SK-N-SH treated with all-trans-retinoic acid at 6 μM for 48 hours (cell line): ENCODE results near the gene MPP2.

Source experiments
- ATAC-seq: fragments of 200-7000 bp; cut with Tn5 transposase; 3 replicates; pipeline ENCODE4 v1.9.1; 2020; ENCODE audit warnings: mild to moderate bottlenecking, moderate library complexity
- ARNTL ChIP-seq: fragments of 450-650 bp; formaldehyde crosslinking; IDR thresholded peaks from 2 replicates; pipeline ENCODE4 v1.5.0; 2020; ENCODE audit warnings: low read depth, mild to moderate bottlenecking, moderate library complexity, borderline replicate concordance
- BACH2 ChIP-seq: fragments of 250-450 bp; sonication (Bioruptor Pico); IDR thresholded peaks from 2 replicates; pipeline ENCODE4 v1.9.0; 2021; ENCODE audit warnings: mild to moderate bottlenecking, borderline replicate concordance
- CSDC2 ChIP-seq: fragments of 250-450 bp; sonication (Bioruptor Pico); IDR thresholded peaks from 2 replicates; pipeline ENCODE4 v1.5.0; 2020; ENCODE audit warnings: mild to moderate bottlenecking, moderate library complexity
- ESRRG ChIP-seq: fragments of 250-450 bp; sonication (Bioruptor Pico); IDR thresholded peaks from 2 replicates; pipeline ENCODE4 v1.6.1; 2021; ENCODE audit warnings: mild to moderate bottlenecking
- GLIS3 ChIP-seq: fragments of 250-450 bp; sonication (Bioruptor Pico); IDR thresholded peaks from 2 replicates; pipeline ENCODE4 v1.5.0; 2020; ENCODE audit warnings: mild to moderate bottlenecking, moderate library complexity
- ISL1 ChIP-seq: fragments of 250-450 bp; sonication (Bioruptor Pico); IDR thresholded peaks from 2 replicates; pipeline ENCODE4 v2.1.2; 2022; ENCODE audit warnings: mild to moderate bottlenecking, moderate library complexity
- OSR1 ChIP-seq: fragments of 250-450 bp; sonication (Bioruptor Pico); IDR thresholded peaks from 2 replicates; pipeline ENCODE4 v1.8.0; 2022; ENCODE audit warnings: moderate library complexity, mild to moderate bottlenecking, inconsistent platforms
- PATZ1 ChIP-seq: fragments of 250-450 bp; sonication (Bioruptor Pico); IDR thresholded peaks from 2 replicates; pipeline ENCODE4 v1.8.0; 2020; ENCODE audit warnings: mild to moderate bottlenecking, moderate library complexity, borderline replicate concordance
- POU6F1 ChIP-seq: fragments of 250-450 bp; sonication (Bioruptor Pico); IDR thresholded peaks from 2 replicates; pipeline ENCODE4 v1.8.0; 2021; ENCODE audit warnings: low read depth, mild to moderate bottlenecking, moderate library complexity, borderline replicate concordance
- PPARA ChIP-seq: fragments of 250-450 bp; sonication (Bioruptor Pico); IDR thresholded peaks from 2 replicates; pipeline ENCODE4 v1.5.0; 2020; ENCODE audit warnings: mild to moderate bottlenecking, borderline replicate concordance
- RARB ChIP-seq: fragments of 250-450 bp; sonication (Bioruptor Pico); IDR thresholded peaks from 2 replicates; pipeline ENCODE4 v1.8.0; 2021; ENCODE audit warnings: mild to moderate bottlenecking, moderate library complexity
- SNAI2 ChIP-seq: fragments of 250-450 bp; sonication (Bioruptor Pico); IDR thresholded peaks from 2 replicates; pipeline ENCODE4 v1.5.0; 2020; ENCODE audit warnings: mild to moderate bottlenecking, moderate library complexity
- TCF4 ChIP-seq: fragments of 250-450 bp; sonication (Bioruptor Pico); IDR thresholded peaks from 2 replicates; pipeline ENCODE4 v1.8.0; 2021; ENCODE audit warnings: mild to moderate bottlenecking, moderate library complexity, borderline replicate concordance
- TOX ChIP-seq: fragments of 250-450 bp; sonication (Bioruptor Pico); IDR thresholded peaks from 2 replicates; pipeline ENCODE4 v1.8.0; 2021; ENCODE audit warnings: mild to moderate bottlenecking, moderate library complexity, borderline replicate concordance
- TSHZ2 ChIP-seq: fragments of 250-450 bp; sonication (Bioruptor Pico); IDR thresholded peaks from 2 replicates; pipeline ENCODE4 v1.5.0; 2020; ENCODE audit warnings: mild to moderate bottlenecking, moderate library complexity
- ZC3H10 ChIP-seq: fragments of 250-450 bp; sonication (Bioruptor Pico); IDR thresholded peaks from 2 replicates; pipeline ENCODE4 v1.5.1; 2021; ENCODE audit warnings: mild to moderate bottlenecking, moderate library complexity
- ZFP3 ChIP-seq: fragments of 250-450 bp; sonication (Bioruptor Pico); IDR thresholded peaks from 2 replicates; pipeline ENCODE4 v1.5.0; 2020; ENCODE audit warnings: mild to moderate bottlenecking, moderate library complexity
- ZFP30 ChIP-seq: fragments of 450-650 bp; formaldehyde crosslinking; IDR thresholded peaks from 2 replicates; pipeline ENCODE4 v1.5.0; 2022; ENCODE audit warnings: mild to moderate bottlenecking, moderate library complexity
- ZNF565 ChIP-seq: fragments of 450-650 bp; formaldehyde crosslinking; conservative IDR thresholded peaks from 2 replicates; pipeline ENCODE4 v1.5.0; 2020; ENCODE audit warnings: low read depth, mild to moderate bottlenecking, moderate library complexity
- ZNF70 ChIP-seq: fragments of 450-650 bp; formaldehyde crosslinking; IDR thresholded peaks from 2 replicates; pipeline ENCODE4 v1.5.0; 2020; ENCODE audit warnings: mild to moderate bottlenecking, moderate library complexity
- ZNF8 ChIP-seq: fragments of 450-650 bp; formaldehyde crosslinking; IDR thresholded peaks from 2 replicates; pipeline ENCODE4 v1.5.0; 2020; ENCODE audit warnings: mild to moderate bottlenecking, moderate library complexity
- TF ChIP-seq, protein P1 (sequence below): fragments of 250-450 bp; sonication (Bioruptor Pico); IDR thresholded peaks from 2 replicates; pipeline ENCODE4 v1.5.1; 2021; ENCODE audit warnings: mild to moderate bottlenecking, moderate library complexity
- TF ChIP-seq, protein P2 (sequence below): fragments of 250-450 bp; sonication (Bioruptor Pico); IDR thresholded peaks from 2 replicates; pipeline ENCODE4 v1.5.1; 2020; ENCODE audit warnings: low read depth, mild to moderate bottlenecking, moderate library complexity

MPP2 gene

GRCh38 chr17:43855061-43855460, 52.3 kb downstream of the MPP2 start:
- TF ChIP-seq ZNF70 (CRISPR knock-in tag) (no peak), PATZ1 (CRISPR knock-in tag) (no peak), ZNF565 (CRISPR knock-in tag) (no peak), GLIS3 (no peak), PPARA (CRISPR knock-in tag) (no peak), TCF4 (CRISPR knock-in tag) (no peak), ZFP3 (CRISPR knock-in tag) (no peak), ISL1 (CRISPR knock-in tag) (no peak)
- TF ChIP-seq, protein P1, sequence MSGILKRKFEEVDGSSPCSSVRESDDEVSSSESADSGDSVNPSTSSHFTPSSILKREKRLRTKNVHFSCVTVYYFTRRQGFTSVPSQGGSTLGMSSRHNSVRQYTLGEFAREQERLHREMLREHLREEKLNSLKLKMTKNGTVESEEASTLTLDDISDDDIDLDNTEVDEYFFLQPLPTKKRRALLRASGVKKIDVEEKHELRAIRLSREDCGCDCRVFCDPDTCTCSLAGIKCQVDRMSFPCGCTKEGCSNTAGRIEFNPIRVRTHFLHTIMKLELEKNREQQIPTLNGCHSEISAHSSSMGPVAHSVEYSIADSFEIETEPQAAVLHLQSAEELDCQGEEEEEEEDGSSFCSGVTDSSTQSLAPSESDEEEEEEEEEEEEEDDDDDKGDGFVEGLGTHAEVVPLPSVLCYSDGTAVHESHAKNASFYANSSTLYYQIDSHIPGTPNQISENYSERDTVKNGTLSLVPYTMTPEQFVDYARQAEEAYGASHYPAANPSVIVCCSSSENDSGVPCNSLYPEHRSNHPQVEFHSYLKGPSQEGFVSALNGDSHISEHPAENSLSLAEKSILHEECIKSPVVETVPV (CRISPR knock-in tag), result no peak
- no peak for ATAC-seq

DNA sequence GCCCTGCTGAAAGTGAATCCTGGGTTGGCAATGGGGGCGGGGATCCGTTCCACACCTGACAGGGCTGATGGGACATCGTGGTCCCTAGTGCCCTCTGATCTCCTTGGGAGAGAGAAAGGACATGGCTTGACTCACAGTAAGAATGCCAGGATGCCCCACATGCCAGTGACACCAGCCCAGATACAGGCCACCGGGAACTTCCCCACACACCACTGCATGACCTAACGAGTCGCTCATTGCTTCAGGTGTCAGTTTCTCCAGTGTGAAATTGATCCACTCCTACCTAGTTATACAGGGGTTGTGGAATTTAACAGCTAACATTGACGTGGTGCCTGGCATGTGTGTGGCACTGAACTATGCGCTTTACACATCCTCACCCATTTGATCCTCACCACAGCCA, 52.8 kb downstream of the MPP2 start:
- no peak for ATAC-seq
- TF ChIP-seq ARNTL (no peak), ZC3H10 (CRISPR knock-in tag) (no peak), POU6F1 (CRISPR knock-in tag) (no peak), OSR1 (CRISPR knock-in tag) (no peak)

- ATAC-seq, result no peak
- TF ChIP-seq TCF4 (CRISPR knock-in tag) (no peak), ESRRG (no peak), SNAI2 (CRISPR knock-in tag) (no peak)
Observed at GRCh38 chr17:43853546-43853945, 53.8 kb downstream of the MPP2 start.

- no peak for ATAC-seq
- TF ChIP-seq BACH2 (no peak), GLIS3 (no peak), PATZ1 (CRISPR knock-in tag) (no peak), PPARA (CRISPR knock-in tag) (no peak), ESRRG (no peak), RARB (no peak), TOX (CRISPR knock-in tag) (no peak), OSR1 (CRISPR knock-in tag) (no peak), ZFP30 (no peak), ZFP3 (CRISPR knock-in tag) (no peak), TSHZ2 (CRISPR knock-in tag) (no peak), ARNTL (no peak), CSDC2 (no peak), ZNF8 (CRISPR knock-in tag) (no peak), ZNF565 (CRISPR knock-in tag) (no peak)
- TF ChIP-seq, protein P1 (CRISPR knock-in tag), result no peak
- TF ChIP-seq, protein P2, sequence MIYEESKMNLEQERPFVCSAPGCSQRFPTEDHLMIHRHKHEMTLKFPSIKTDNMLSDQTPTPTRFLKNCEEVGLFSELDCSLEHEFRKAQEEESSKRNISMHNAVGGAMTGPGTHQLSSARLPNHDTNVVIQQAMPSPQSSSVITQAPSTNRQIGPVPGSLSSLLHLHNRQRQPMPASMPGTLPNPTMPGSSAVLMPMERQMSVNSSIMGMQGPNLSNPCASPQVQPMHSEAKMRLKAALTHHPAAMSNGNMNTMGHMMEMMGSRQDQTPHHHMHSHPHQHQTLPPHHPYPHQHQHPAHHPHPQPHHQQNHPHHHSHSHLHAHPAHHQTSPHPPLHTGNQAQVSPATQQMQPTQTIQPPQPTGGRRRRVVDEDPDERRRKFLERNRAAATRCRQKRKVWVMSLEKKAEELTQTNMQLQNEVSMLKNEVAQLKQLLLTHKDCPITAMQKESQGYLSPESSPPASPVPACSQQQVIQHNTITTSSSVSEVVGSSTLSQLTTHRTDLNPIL (CRISPR knock-in tag), result no peak
Observed at GRCh38 chr17:43852571-43852970, 54.8 kb downstream of the MPP2 start.
